GM23338 (cell line): ENCODE measurements around the gene GPR146. TPM values are rescaled to one million over a fixed set of nuclear protein-coding genes. Genes with fewer than 3 reads are reported as not detected.

Source experiments
- ATAC-seq: fragments of 200-7000 bp; cut with Tn5 transposase; 3 replicates; pipeline ENCODE4 v1.9.1; 2020
- DNase-seq: peaks from one replicate; pipeline ENCODE4 v3.0.0-alpha.2; 2015; ENCODE audit warnings: low spot score
- H2AFZ ChIP-seq: fragments of 200-600 bp; sonication (generic); 2 replicates; pipeline ENCODE4 v1.8.0; 2016; ENCODE audit warnings: antibody characterized with exemption, mild to moderate bottlenecking, moderate library complexity
- H3F3A ChIP-seq: fragments of 200-600 bp; sonication (generic); replicated peaks from 2 replicates; pipeline ENCODE4 v1.8.0; 2017; ENCODE audit warnings: antibody characterized with exemption, mixed run types, low read depth
- H3K27ac ChIP-seq: fragments of 200-600 bp; sonication (generic); 2 replicates; pipeline ENCODE4 v1.6.1; 2016; ENCODE audit warnings: low read depth
- H3K27me3 ChIP-seq: fragments of 200-600 bp; sonication (generic); 2 replicates; pipeline ENCODE4 v1.8.0; 2016; ENCODE audit warnings: mild to moderate bottlenecking, mixed run types, moderate library complexity; ENCODE audit not compliant: insufficient read depth
- H3K36me3 ChIP-seq: fragments of 200-600 bp; sonication (generic); 2 replicates; pipeline ENCODE4 v1.8.0; 2016; ENCODE audit warnings: mild to moderate bottlenecking; ENCODE audit not compliant: insufficient read depth
- H3K4me1 ChIP-seq: fragments of 200-600 bp; sonication (generic); 2 replicates; pipeline ENCODE4 v1.8.0; 2016; ENCODE audit warnings: mild to moderate bottlenecking, moderate library complexity; ENCODE audit not compliant: insufficient read depth
- H3K4me2 ChIP-seq: fragments of 200-600 bp; sonication (generic); 2 replicates; pipeline ENCODE4 v1.7.1; 2017; ENCODE audit warnings: mixed run types
- H3K4me3 ChIP-seq: fragments of 200-600 bp; sonication (generic); 2 replicates; pipeline ENCODE4 v1.6.1; 2016; ENCODE audit warnings: mixed run types
- H3K79me2 ChIP-seq: fragments of 200-600 bp; sonication (generic); replicated peaks from 2 replicates; pipeline ENCODE4 v1.8.0; 2017; ENCODE audit warnings: mild to moderate bottlenecking; ENCODE audit not compliant: insufficient read depth
- H3K9me2 ChIP-seq: fragments of 200-600 bp; sonication (generic); 2 replicates; pipeline ENCODE4 v1.8.0; 2017; ENCODE audit not compliant: insufficient read depth
- H4K20me1 ChIP-seq: fragments of 200-600 bp; sonication (generic); replicated peaks from 2 replicates; pipeline ENCODE4 v1.8.0; 2017; ENCODE audit warnings: mild to moderate bottlenecking; ENCODE audit not compliant: insufficient read depth
- H3K27ac Mint-ChIP-seq: 2 replicates; pipeline ENCODE4 v1.8.0; 2020; ENCODE audit warnings: inconsistent platforms, mild to moderate bottlenecking, moderate library complexity, mixed read lengths
- H3K27me3 Mint-ChIP-seq: 3 replicates; pipeline ENCODE4 v1.8.0; 2022; ENCODE audit warnings: low read depth, mild to moderate bottlenecking, moderate library complexity, mixed read lengths, inconsistent platforms; ENCODE audit not compliant: insufficient read depth, poor library complexity
- H3K36me3 Mint-ChIP-seq: 3 replicates; pipeline ENCODE4 v1.8.0; 2021; ENCODE audit warnings: low read depth, mild to moderate bottlenecking, inconsistent platforms, moderate library complexity, mixed read lengths
- H3K4me1 Mint-ChIP-seq: 3 replicates; pipeline ENCODE4 v1.8.0; 2020; ENCODE audit warnings: mild to moderate bottlenecking, inconsistent platforms, mixed read lengths
- H3K4me3 Mint-ChIP-seq: 3 replicates; pipeline ENCODE4 v1.8.0; 2021; ENCODE audit warnings: moderate library complexity, mild to moderate bottlenecking, inconsistent platforms, mixed read lengths
- H3K9me3 Mint-ChIP-seq: 3 replicates; pipeline ENCODE4 v1.8.0; 2020; ENCODE audit warnings: moderate library complexity, mild to moderate bottlenecking, inconsistent platforms, mixed read lengths
- CREB1 ChIP-seq: fragments of 250-450 bp; sonication (Bioruptor Pico); IDR thresholded peaks from 2 replicates; pipeline ENCODE4 v1.5.0; 2020; ENCODE audit warnings: low read depth, mild to moderate bottlenecking, moderate library complexity
- CTCF ChIP-seq, 2 experiments: fragments of 200-600 bp in 1 of 2; sonication (generic) in 1 of 2; conservative IDR thresholded peaks; 2 replicates each; pipeline versions ENCODE4 v1.5.1 to v1.6.1; 2016 to 2017; ENCODE audit warnings: antibody characterized with exemption in 2 of 2, low read depth in 2 of 2, mild to moderate bottlenecking in 2 of 2, moderate library complexity in 1 of 2
- ETS1 ChIP-seq: IDR thresholded peaks from 2 replicates; pipeline ENCODE4 v1.6.1; 2016; ENCODE audit warnings: antibody characterized with exemption
- EZH2 ChIP-seq: fragments of 200-600 bp; sonication (generic); IDR thresholded peaks from one replicate; pipeline ENCODE4 v1.8.0; 2017; ENCODE audit warnings: antibody characterized with exemption, mild to moderate bottlenecking, low read depth; ENCODE audit not compliant: unreplicated experiment
- EZH2phosphoT487 ChIP-seq: fragments of 200-600 bp; sonication (generic); IDR thresholded peaks from one replicate; pipeline ENCODE4 v1.8.1; 2018; ENCODE audit warnings: antibody characterized with exemption; ENCODE audit not compliant: unreplicated experiment
- JUNB ChIP-seq: IDR thresholded peaks from one replicate; pipeline ENCODE4 v1.6.1; 2016; ENCODE audit warnings: antibody characterized with exemption; ENCODE audit not compliant: unreplicated experiment
- NANOG ChIP-seq: IDR thresholded peaks from 2 replicates; pipeline ENCODE4 v1.6.1; 2016; ENCODE audit warnings: antibody characterized with exemption, borderline replicate concordance
- POLR2AphosphoS5 ChIP-seq: IDR thresholded peaks from 2 replicates; pipeline ENCODE4 v1.6.1; 2016; ENCODE audit warnings: antibody characterized with exemption, low read depth
- REST ChIP-seq: IDR thresholded peaks from one replicate; pipeline ENCODE4 v1.6.1; 2018; ENCODE audit warnings: antibody characterized with exemption; ENCODE audit not compliant: unreplicated experiment
- STAT1 ChIP-seq: IDR thresholded peaks from one replicate; pipeline ENCODE4 v1.6.1; 2016; ENCODE audit warnings: antibody characterized with exemption; ENCODE audit not compliant: unreplicated experiment
- ZNF114 ChIP-seq: fragments of 250-450 bp; sonication (Bioruptor Pico); IDR thresholded peaks from 2 replicates; pipeline ENCODE4 v1.5.0; 2020; ENCODE audit warnings: mild to moderate bottlenecking, moderate library complexity
- ZNF331 ChIP-seq: fragments of 250-450 bp; sonication (Bioruptor Pico); IDR thresholded peaks from 2 replicates; pipeline ENCODE4 v1.5.0; 2020; ENCODE audit warnings: low read depth, mild to moderate bottlenecking, moderate library complexity
- polyA plus RNA-seq: library from polyadenylated mRNA; unstranded; fragments of >200 nt; fragmentation: Nextera tagmentation; extraction: Ambion mirVana; gene quantifications from 2 replicates; pipeline ENCODE4 v1.2.1, GENCODE V29; 2016
- total RNA-seq: library from RNA; depleted of rRNA; stranded (reverse); fragments of >200 nt; shearing (Covaris generic); gene quantifications from 2 replicates; pipeline ENCODE4 v1.2.3, GENCODE V29; 2014

GPR146 gene
- total and polyA plus RNA-seq, 2 experiments from 2014 or later, result 0.28 to 0.37 TPM

- H3K79me2 ChIP-seq, result 0 out of 2 replicates have a peak, but pooled peaks cover 9% of the 10 kb centered on the region
- no peaks in the 10 kb centered on the region for H3K4me1 ChIP-seq
- H3K27ac ChIP-seq, result no peak overlapping the region
- Mint-ChIP-seq H3K36me3 (peaks cover 9% of the 10 kb centered on the region; the same call in 2 of the 3 replicates), H3K27me3 (peaks cover 17% of the 10 kb centered on the region), H3K4me3 (no peak overlapping the region), H3K27ac (no peak overlapping the region), H3K9me3 (no peaks in the 10 kb centered on the region), H3K4me1 (no peaks in the 10 kb centered on the region)
- no peak overlapping the region for H3K4me2 ChIP-seq
- 0 out of 2 replicates have a peak, but pooled peaks cover 3% of the 10 kb centered on the region for H3F3A ChIP-seq
- no peak overlapping the region for H2AFZ ChIP-seq
- no peak overlapping the region for H3K4me3 ChIP-seq
- TF ChIP-seq EZH2phosphoT487 (no peak), REST (no peak), STAT1 (no peak), ETS1 (no peak), CREB1 (no peak), EZH2 (no peak), POLR2AphosphoS5 (no peak), CTCF (conservative IDR thresholded peaks at IDR 0.05; ENCODE audit: low read depth in 2 of 2) (no peak), JUNB (no peak), NANOG (no peak), ZNF114 (CRISPR knock-in tag) (no peak), ZNF331 (CRISPR knock-in tag) (no peak)
- ATAC-seq (no peak; the same call in 1 of the 3 replicates), DNase-seq (no peak)
- H3K36me3 ChIP-seq, result no peaks in the 10 kb centered on the region
- H4K20me1 ChIP-seq, result peaks cover 11% of the 10 kb centered on the region; the same call in 1 of the 2 replicates
- no peaks in the 10 kb centered on the region for H3K27me3 ChIP-seq
- H3K9me2 ChIP-seq, result no peaks in the 10 kb centered on the region
Measured at GRCh38 chr7:1012716-1013095, 31.6 kb upstream of the GPR146 start.
